HG03139 (cell line): ENCODE results near the gene ABCG4.
A peak's percentile ranks its signal among the peaks of the same experiment; 100 is the strongest.
"Not testable (repeated sequence)": the region's sequence is repeated elsewhere in the genome, so short reads cannot be mapped to it uniquely, and the experiment has no call there.

Experiments used
- ATAC-seq: cut with Tn5 transposase; IDR thresholded peaks from one replicate; pipeline ENCODE4 v1.9.1; 2021; ENCODE audit not compliant: unreplicated experiment

ABCG4 gene

DNA sequence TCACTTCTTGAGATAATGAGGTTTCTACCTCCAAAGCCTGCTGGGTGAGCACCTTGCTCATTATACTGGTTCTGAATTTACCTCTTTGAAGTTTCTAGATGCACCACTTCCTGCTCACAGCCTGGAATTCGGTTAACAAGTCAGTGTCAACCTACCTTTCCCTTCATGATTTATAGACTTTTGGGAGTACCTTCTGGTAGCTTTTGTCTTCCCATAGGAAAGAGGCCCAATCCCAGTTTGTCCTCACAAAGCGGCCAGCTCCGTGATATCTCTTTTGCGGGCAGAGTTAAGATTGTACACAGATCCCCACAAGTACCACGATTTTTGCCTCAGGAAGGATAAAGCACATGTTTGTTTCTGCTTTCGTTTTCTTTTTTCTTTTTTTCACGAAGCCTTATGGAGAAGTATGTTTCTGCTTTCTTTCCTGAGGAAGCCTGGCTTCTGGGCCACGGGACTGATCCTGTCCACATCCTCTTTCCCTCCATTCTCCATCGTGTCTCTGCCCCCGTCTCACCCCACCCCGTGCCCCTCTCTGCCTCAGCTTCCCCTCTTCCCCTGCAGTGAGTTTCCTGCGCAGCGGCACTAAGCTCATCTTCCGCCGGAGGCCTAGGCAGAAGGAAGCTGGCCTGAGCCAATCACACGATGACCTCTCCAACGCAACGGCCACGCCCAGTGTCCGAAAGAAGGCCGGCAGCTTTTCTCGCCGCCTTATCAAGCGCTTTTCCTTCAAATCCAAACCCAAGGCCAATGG is 33.2 kb upstream of the ABCG4 start:
- no peak for ATAC-seq

DNA sequence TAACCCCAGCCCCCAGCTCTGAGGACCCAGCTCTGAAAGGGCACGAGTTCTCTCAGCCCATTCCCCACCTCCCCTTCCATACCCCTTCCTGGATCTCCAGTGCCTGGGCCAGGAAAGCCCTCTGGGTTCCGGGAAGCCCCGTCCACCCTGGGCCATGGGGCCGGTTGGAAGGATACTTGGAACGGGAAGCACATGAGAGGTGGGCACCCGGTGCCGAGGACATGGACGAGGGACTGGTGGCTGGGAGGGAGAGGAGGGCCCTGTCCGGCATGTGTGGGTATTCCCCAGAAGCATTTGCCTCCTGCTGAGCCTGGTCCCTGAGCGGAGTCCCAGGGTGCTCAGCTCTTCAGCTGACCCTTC is 32.6 kb upstream of the ABCG4 start:
- no peak for ATAC-seq

DNA sequence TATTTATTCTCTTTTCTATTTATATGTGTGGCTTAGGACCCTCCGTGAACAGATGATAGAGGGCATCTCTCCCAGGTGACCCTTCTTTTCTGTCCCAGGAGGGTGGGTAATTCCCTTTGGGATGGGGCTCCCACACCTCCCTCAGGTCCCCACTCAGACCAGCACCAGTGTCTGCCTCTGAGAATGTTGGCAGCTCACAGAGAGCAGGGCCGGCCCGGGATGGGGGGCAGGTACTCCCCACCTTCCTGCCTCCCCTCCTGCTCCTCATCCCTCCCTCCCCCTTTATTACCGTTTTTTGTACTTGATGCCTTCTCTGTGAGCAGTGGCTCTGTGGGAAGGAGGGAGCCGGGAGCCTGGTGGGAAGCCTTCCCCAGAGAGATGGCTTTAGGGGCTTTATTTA is 32.3 kb upstream of the ABCG4 start:
- ATAC-seq, result no peak

DNA sequence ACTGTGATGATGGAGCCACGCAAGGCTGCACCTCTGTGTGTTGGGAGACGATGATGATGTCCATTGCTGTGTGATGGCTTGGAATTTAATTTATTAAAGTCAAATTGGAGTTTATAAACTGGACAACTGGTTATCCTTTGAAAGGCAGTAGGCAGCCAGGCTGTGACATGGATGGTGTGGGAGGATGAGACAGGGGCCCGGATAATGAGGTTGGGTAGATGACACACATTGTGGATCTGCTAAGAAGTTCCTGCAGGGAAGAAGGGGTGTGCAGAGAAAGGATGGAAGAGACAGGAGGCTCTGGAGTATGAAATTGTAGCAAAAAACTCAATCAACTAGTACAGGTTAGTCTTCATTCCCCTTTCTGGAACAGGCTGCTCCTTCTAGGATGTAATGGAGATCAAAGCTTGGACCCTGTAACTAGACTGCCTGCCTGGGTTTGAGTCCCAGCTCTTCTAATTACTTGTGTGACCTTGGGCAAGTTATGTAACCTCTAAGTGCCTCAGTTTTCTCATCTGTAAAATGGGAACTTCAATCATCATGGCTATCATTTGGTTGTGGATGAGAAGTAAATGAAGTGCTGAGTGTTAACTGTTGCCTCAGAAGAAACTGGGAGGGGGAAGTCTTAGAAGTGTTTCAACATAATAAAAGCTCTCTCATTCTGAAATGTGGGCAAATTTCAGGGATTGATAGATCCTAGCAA is 31.7 kb upstream of the ABCG4 start:
- no peak for ATAC-seq

DNA sequence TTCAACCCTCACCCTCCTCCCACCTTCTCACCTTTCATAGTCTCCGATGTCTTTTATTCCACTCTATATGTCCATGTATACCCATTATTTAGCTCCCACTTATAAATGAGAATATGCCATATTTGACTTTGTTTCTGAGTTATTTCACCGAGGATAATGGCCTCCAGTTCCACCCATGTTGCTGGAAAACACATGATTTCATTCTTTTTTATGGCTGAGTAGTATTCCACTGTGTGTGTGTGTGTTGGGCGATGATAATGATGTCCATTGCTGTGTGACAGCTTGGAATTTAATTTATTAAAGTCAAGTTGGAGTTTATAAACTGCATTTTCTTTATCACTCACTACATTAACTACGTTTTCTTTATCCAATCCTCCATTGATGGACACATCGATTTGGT is 30.6 kb upstream of the ABCG4 start:
- no peak for ATAC-seq

DNA sequence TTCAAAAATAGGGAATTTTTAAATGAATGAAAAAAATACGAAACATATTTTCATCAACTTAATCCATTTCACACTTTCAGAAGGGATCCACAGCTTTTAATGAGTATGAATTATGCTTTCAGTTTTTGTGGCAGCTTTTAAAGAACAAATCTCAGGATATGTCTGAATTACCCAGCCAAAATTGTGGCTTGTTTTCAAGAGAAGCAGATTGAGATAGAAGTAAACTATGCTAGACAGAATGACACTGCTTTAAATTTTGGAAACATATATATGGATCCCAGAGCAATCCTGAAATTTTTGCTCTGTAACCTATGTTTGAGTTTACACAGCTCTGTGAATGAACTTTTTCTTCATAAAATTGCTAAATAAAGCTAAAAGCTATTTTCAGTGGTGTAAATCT is 29.9 kb upstream of the ABCG4 start:
- no peak for ATAC-seq

DNA sequence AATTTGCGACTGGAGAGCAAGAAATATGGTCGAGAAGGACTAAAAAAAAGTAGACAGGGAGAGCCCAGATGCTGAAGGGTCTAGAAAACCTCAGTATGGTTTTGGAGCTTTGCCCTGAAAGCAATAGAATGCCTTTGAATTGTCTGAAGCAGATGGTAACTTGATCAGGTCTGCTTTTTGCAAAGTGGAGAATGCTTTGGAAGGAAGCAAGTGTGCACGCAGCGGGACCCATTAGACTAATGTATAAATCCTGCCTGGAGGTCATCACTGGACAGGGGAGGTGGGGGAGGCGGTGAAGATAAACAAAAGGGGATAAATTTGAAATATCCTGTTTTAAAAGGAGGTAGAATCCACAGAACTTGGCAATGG is 28.2 kb upstream of the ABCG4 start:
- no peak for ATAC-seq

DNA sequence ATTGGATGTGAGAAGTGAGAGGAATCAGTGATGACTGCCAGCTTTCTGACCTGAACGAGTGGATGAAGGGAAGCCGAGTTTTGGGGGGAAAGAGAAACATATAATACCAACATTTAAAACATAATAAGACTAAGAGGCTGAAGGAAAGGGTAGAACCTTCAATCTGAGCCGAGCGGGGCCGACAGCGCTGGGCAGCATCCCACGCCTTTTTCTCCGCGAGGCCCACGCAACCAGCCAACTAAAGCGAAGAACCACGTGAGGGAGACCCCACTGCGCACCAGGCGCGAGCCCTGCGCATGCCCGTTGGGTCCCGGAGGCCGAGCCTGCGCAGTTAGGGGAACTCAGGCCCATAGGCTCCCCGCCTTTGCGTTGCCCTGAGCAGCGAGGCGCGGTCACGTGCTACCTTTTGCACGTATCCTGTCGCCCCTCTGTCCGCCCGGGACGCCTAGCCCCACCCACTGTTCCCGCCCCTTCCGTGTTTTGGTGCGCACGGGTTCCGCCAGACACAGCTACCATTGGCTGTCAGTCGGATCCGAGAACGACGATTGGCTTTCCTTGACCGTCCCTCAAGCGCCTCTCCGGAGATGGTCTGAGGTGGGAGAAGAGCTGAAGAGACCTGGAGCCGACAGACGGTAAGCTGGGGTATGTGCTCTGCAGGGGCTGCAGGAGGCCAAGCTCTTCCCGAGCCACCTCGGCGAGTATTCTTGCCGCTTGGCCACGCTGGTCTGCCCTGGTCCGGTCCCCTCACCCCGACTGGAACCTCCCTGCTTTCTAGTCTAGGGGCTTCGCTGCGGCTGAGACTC is 27.6 kb upstream of the ABCG4 start, which contains the start of gene HINFP:
Gene HINFP (plus strand): TSS at position 573 of the 803 bp plus-strand sequence. CDS start 5,365 bp downstream, outside the sequence.
- ATAC-seq, result peak; percentile 97

DNA sequence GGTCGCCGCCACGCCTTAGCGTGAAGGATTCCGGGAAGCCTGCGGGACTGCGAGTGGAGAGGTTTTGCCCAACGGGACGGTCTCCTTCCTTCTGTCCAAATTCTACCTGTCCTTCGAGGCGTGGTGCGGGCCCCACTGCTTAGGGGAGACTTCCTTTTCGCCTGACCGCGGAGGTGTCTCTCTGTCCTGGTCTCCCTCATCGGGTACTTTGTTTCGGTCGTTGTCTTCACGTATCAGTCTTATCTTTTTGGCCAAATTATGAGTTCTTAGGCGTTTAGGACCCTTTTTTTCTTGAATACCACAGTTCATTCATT is 27.1 kb upstream of the ABCG4 start:
- no peak for ATAC-seq

DNA sequence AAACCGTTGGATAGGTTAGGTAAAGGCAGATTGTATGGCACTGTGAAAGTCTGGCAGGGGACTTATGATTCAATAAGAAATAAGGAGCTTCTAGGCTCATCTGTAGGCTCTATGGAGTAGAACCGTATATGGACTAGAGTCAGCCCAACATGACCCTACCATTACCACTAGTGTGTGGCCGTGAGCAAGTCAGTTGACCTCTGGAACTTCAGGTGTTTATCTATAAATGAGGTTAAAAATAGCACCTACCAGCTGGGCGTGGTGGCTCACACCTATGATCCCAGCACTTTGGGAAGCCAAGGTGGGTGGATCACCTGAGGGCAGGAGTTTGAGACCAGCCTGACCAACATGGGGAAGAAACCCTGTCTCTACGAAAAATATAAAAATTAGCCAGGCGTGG is 23.0 kb upstream of the ABCG4 start:
- no peak for ATAC-seq

DNA sequence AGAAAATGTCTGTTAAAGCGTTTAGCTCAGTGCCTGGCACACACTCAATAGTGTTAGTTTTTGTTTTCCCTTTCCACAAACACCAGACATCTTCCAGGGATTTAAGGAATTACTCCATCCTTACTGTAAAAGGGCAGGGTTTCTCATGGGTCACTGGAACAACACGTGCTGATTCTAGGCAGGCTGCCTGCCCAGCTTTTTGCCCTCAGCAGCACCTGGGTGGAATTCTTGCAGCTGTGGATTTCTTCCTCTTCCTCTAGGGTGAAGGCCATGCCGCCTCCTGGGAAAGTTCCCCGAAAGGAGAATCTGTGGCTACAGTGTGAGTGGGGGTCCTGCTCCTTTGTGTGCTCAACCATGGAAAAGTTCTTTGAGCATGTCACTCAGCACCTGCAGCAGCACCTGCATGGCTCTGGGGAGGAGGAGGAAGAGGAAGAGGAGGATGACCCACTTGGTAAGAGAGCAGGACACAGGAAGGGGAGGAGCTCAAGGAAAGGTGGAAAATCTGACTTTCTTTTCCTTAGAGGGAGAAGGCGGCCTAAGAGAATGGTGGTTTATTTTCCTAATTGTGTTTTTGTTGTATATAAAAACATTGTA is 22.1 kb upstream of the ABCG4 start:
- ATAC-seq, result no peak

DNA sequence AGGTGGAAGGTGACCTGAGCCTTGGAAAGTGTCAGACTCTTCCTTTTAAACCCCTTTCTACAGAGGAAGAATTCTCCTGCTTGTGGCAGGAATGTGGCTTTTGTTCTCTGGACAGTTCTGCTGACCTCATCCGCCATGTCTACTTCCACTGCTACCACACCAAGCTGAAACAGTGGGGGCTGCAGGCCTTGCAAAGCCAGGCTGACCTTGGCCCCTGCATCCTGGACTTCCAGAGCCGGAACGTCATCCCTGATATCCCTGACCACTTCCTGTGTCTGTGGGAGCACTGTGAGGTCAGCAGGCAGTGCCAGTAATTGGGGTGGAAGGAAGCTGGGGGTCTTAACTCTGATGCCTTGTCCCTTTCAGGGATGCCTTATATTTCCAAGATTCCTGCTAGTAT is 18.2 kb upstream of the ABCG4 start:
- ATAC-seq, result no peak

DNA sequence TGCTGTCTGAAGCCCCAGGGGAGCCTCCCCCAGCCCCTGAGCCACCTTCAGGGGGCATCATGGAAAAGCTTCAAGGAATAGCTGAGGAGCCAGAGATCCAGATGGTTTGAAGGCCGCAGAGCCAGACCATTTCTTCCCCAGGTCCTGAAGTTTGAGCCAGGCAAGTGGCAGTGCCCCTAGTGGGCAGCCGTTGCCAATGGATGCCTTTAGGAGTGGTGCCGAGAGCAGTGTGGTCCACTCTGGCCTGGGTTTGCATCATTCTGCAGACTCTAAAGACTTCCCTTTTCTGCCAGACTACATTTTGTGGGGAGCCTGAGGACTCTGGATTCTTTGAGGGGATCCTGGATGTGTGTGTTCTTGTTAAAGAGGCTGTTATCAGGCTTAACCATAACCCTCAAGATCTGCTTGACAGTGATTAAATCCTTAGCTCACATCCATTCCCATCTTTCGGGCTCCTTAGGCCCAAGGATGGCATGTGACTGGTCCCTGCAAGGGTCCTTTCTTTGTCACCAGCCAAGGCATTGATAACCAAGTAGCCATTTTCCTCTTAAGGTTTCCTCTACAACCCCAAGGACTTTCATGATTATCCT is 14.4 kb upstream of the ABCG4 start:
- no peak for ATAC-seq

DNA sequence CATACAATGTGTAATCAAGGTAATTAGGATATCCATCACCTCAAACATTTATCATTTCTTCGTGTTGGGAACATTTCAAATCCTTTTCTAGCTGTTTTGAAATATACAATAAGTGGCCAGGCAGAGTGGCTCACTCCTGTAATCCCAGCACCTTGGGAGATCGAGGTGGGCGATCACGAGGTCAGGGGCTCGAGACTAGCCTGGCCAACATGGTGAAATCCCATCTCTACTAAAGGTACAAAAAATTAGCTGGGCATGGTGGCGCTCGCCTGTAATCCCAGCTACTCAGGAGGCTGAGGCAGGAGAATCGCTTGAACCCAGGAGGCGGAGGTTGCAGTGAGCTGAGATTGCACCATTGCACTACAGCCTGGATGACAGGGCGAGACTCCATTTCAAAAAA is 9.6 kb upstream of the ABCG4 start:
- not testable (repeated sequence) for ATAC-seq

DNA sequence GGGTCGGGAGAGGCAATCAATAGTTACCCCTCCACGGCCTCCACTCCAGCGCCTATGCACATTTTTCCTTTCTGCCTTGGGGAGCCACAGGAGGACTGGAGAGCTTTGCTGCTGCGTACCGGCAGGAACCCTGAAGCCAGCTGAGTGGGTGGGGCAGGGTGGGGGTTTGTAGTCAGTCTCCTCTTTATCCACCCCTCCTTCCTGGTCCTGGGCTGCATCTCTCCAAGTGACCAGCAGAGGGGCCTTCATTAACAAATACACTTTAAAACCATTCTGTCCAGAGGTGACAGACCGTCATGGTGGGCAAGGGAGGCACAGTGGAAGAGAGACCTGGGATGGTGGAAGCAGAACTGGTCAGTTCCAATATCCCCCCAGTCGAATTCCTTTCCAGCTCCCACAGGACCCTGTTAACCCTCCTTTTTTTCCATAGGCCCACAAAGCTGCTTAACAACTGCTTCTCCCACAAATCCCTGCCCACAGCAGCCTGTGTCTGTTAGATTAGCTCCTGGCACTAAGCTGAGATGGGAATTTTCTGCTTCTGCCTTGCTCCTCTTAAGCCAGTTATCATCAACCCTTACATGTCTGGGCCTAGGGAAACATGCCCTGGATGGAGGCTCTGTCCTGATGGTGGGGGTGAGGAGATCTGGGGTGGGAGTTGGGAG is 3.9 kb upstream of the ABCG4 start:
- ATAC-seq, result no peak

DNA sequence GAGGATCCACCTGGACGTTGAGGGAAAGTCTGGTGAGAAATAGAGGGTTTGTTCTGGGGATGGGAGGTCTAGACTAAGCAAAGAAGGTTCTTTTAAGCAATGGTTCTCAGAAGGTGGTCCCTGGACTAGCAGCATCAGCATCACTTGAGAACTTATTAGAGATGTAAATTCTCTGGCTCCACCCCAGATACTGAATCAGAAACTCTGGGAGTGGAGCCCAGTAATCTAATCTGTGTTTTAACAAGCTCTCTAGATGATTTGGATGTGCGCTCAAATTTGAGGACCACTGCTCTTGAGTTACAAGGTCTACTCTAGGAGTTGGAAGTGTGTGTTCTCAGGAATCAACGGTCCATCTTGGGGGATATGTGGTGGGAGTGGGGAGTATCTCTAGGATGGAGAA is 3.3 kb upstream of the ABCG4 start:
- no peak for ATAC-seq

DNA sequence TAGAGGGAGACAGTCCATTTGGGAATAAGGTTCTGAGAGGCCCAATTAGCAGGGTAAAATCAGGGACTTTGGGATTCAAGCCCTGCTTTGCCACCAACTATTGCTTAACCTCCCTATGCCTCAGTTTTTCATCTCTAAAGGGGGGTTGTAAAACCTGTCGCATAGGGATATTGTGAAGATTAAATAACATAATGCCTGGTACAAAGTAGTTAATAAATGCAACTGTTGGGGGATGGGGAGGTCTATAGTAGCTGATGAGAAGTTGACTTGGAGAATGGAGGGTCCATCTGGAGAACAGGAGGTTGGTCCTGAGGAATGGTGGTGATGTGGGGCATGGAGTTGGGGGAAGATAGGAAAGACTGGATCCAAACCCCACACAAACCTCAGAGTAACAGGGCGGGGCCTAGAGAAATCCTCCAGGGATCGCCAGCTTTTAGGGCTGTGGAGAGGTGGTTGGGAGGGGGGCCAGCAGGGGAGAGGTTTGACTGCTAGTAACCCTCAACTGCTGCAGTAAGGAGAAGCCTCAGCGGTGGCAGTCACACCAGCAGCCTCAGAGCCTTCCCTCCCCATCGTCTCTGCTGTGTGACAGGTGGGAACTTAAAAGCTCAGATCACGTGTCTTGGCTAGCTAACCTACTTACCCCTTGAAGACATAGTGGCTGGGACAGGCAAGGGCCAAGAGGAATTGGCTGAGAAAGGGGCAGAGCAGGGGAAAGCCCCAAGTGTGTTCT is 1.1 kb upstream of the ABCG4 start:
- no peak for ATAC-seq

DNA sequence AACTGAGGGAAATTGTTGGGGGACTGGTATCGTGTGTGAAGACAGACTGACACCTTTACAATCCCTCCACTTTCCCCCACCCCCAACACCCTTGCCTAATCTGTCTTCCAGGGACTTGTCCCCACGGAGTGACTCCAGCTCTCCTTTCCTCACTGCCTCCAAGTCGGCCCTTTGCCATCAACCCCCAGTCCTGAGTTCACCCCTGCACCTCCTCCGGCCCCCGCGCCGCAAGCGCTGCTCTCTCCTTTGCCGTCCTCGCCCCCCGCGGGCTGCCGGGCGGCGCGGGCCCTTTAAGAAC is 183 bp upstream of the ABCG4 start:
- ATAC-seq, result no peak

DNA sequence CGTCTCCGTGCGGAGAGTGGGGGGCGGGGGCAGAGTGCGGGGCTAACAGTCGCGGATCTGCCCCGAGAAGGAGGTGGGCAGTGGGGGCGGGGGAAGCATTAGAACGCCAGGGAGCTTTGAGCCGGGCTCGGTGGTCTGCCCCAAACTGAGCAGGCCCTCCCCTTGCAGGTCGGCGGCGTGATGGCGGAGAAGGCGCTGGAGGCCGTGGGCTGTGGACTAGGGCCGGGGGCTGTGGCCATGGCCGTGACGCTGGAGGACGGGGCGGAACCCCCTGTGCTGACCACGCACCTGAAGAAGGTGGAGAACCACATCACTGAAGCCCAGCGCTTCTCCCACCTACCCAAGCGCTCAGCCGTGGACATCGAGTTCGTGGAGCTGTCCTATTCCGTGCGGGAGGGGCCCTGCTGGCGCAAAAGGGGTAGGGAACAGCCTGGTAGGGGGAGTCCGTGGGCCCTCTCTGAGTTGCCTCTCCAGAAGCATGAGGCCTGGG is 979 bp downstream of the ABCG4 start:
- ATAC-seq, result no peak

DNA sequence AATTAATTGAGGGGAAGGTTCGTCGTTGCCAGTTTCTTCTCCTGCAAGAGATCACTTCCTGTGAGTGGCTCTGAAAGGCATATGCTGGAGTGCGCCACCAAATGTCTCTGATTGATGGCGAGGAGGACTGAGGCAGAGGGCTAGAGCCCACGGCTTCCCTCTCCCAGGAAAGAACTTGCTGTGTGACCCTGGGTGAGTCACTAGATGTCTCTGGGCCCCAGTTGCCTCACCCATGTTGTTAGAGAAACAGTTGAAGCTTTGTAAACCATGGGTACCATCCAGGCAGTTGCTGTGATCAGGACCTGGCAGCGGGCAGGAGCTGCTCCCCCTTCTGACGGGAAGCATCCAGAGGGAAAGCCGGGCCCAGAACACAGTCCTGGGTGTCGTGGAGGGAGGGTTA is 3.2 kb downstream of the ABCG4 start:
- ATAC-seq, result no peak
